Measurements from ENCODE around the gene MROH2A.

Gene MROH2A

DNA sequence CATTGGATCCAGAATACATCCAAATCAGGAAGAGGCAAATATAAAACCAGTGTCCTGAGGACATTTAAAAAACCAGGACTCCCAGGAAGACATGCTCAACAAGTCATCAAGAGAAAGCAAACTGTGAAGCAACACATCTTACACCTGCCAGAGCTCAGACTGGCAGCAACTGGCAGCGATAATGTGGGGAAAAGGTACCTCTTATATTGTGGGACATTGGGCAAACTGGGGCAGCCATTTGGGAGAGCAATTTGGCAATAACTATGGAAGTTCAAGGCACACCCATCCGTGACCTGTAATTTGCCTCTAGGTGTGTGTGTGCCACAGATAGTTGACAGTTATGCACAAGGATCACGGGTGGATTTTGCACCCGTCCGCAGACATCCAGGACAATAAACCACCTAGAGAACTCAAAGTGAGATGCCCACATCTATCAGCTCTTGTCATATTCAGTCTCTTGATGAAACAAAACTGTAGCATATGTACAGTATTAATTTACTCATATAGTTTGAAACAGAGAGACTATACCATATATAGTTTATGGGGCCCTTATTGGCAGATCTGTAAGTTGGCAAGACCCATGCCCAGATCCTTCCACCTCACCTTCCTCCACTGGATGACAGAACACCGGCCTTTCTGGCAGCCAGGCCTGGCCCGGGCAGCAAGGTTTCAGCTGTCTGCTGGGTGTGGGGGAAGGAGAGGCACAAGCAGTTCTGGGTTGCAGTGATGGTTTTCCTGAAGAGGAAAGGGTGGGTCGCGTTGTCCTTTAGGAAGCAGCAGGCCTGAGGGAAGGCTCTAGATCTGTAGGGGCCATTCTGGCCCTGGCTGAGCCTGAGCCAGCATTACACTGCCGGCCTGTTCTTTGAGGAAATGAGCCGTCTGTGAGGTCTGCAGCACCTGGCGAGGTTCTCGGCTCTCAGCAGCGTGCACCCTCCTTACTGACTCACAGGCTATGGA, 57.4 kb downstream of the MROH2A start:
- DNase-seq (ENCODE audit: low spot score) = no peak

GRCh38 chr2:233836359-233836758, 58.2 kb downstream of the MROH2A start:
- DNase-seq (ENCODE audit: low spot score) = no peak

DNA sequence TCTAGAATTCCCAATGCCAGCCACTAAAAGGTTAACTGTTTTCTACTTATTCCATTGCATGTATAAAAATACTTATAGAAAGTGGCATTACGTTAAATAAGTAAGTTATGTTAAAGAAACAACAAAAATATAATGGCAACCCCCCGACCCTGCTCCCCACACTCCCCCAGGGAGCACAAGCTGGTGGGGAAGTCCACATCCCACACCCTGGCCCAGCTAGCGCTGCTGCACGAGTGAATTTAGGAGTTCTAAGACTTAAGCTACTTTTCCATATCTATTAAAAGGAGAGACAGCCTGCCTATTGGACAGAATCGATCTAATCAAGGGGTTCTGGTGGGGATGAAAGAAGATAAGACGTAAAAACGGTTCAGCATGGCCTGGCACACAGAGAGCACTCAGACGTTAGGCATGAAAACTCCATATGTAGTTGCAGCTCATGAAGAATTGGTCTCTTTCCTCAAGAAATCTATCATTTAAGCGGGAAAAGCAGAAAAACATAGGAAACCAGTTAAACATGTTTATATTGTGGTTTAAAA, 59.6 kb downstream of the MROH2A start:
- DNase-seq (ENCODE audit: low spot score) = no peak

DNA sequence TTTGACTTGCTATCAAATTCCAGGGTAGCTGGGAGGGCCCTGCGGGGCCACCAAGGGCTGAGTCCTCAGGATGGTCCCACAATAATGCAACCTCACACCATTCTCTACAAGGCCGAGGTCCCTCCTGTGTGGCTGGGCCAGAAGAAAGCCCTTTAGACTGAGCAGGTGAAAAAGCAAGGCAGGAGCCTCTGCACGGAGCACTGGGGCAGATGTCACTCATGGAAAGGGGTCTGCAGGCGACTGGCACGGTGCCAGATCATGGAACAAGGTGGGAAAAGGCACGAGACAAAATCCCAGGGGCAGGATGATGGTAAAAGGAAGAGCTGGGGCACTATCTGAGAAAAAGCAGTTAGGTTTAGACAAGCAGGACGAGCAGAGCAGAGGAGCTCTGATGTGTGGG, 60.1 kb downstream of the MROH2A start:
- no peak for DNase-seq (ENCODE audit: low spot score)

GRCh38 chr2:233838726-233839446, 60.8 kb downstream of the MROH2A start:
- no peak for DNase-seq (ENCODE audit: low spot score)

DNA sequence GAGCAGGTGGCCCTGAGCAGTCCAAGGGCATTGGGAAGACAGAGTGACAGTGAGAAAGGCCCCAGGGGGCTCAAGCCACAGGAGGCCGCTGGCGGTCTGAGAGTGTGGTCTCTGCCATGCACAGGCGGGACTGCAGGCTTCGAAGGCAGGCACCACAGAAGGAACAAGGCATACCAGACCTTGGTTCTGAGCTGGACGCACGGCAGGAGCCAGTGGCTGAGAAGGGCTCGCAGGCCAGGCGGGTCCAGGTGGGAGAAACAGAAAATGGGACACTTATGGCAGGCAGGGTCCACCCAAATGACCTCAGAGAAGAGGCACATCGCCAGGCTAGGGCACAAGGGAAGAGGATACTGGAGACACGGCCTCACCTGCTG, 61.3 kb downstream of the MROH2A start:
- DNase-seq (ENCODE audit: low spot score) = no peak

DNA sequence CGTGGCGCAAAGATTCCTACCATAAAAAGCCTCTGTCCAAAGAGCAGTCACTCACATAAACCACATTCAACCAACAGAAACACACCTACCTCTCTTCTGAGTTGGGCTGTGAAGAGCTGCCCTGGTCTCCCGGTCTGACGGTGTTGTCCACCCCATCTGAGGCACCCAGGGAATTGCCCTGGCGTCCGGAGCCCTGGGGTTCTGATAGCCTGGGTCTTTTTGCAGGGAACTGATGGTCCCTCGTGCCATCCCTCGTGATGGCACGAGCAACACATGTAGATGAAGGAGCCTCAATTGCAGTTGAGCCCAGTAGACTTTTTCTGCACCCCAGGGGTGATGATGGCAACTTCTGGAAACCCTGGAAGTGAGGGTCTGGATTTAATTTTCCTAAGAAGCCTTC, 62.4 kb downstream of the MROH2A start:
- DNase-seq (ENCODE audit: low spot score) = no peak

DNA sequence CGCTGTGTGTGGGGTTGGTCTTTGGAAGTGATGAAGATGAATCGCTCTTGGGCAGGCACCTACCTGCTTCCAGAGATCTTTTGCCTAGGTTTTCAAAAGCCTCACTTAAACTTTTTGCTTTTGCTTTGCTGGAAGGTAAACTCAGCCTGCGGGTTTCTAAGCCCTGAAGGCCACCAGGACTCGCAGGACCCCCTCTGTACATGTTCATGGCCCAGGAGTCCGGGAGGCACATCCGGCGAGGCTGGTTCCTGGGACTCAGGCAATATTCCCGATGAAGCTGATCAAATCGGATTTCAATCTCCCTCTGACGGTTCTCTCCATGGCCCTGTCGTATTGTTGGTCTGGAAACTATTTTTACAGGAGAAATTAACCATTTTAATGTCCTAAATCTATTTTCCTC, 63.1 kb downstream of the MROH2A start:
- DNase-seq (ENCODE audit: low spot score) = no peak

DNA sequence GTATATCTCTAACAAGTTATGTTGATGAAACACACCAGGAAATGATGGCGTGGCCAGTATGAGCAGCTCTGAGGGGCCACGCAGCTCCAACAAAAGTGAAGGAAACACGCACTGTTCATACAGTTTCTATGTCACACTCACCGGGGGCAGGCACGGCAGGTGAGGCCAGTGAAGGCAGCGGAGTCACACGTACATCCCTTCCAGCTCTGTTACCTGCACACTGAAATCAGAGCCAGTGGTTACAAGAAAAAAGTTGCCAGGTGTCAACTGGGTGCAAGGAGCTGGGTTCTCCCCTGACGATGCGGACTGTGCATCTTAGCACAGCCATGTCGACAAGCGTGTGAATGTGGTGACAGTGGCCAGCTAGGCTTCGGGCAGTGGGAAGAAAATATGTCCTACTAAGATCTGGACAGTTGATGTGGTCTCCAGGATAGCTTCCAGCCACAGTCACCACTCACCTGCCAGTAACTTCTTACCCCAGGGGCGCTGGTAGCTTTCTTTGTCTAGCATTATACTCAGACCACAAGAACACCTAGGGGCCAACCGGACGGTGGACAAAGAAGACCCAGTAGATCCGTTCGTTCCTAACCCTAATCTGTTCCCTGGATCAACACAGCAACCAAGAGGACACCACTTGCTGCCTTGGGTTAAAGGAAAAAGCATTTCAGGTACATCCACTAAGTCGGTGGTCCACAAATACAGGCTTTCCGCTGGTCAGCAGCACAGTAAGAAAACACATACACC, 66.1 kb downstream of the MROH2A start:
- no peak for DNase-seq (ENCODE audit: low spot score)

- DNase-seq (ENCODE audit: low spot score) = no peak
These were observed 66.7 kb downstream of the MROH2A start for GRCh38 chr2:233844836-233845235.

DNA sequence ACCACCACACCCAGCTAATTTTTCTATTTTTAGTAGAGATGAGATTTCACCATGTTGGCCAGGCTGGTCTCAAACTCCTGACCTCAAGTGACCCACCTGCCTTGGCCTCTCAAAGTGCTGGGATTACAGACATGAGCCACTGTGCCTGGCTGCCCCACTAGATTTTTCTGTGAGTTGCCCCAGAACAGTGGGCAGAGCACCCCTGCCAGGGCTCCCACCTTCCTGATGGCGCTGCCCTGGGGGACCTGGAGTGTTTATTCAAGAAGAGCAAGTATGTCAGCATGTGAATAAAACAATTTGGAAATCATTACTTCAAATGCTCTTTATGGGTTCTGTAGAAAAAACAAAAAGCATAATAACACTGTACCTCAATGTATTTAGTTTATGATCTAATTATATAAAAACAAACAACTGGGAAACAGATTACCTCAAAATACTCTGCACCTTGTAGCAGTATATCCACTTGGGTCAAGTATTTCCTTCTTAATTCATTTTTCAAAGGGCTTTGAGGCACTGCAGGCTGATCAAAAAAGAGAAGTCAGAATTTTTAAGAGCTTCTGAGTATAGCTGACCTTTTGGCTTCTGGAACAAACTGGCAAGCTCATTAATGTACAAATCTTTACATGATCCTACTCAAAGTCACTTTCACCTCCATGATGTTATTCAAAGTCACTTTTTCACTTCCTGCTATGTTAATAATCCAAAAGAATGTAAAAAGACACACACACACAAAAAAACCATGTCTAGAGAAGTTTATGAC, 67.4 kb downstream of the MROH2A start:
- no peak for DNase-seq (ENCODE audit: low spot score)

GRCh38 chr2:233846387-233847247, 68.5 kb downstream of the MROH2A start:
- no peak for DNase-seq (ENCODE audit: low spot score)

DNA sequence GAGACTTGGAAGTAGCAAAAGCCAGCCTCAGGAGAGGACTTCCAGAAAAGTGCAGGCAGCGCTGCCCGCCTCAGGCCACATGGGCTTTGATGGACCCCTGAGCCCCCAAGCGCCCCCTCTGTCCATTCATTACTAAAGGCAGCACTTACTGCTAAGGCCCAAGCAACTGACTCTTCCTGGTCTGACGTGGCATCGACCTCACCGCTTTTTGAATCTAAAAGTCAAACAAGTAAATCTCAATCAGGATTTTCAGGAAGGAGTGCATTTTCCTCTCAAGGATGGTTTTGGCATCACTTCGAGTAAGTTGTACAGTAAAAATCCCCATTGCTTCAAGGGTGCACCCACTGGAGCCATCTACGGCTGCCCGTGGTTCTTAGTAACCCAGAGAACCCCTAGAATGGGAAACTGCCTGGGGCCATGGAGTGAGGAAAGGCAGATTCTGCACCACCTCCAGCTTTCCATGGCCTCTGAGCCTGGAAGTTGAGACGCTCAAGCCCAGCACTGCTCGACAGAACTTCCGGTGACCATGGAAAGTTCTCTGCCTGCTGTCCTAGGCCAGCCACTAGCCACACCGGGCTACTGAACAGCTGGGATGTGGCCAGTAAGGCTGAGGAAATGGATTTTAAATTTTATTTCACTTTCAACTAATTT, 69.2 kb downstream of the MROH2A start:
- no peak for DNase-seq (ENCODE audit: low spot score)

- DNase-seq (ENCODE audit: low spot score) = no peak
These were observed 70.1 kb downstream of the MROH2A start for GRCh38 chr2:233848276-233848675.

DNA sequence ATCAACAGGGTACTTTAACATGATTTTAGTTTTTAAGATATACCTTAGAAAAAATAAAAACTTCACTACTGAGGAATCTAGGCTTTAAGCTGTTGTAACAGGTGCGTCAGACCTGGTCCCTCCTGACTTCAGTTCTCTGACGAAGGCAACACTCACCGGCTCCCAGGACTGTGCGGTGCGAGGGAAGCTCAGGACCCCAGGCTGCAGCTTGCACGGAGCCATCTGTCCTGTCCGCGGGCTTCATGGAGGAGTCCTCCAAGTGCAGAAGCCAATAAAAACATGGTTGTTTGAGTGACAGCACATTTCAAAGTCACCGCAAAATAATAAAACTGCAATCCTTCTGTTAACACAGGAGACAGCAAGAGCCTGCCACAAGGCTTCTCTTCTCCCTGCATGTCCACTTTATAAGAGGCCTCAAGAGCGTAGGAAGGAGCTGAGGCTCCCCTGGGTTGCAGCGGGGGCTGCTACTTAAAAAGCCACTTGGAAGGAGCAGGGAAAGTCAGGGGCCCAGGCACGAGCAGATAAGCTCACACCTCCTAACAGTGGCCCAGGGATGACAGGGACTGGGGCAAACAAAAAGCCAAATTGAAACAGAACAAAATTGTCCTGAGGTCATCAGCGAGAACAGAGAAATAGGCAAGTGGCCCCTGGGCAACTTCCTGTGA, 71.6 kb downstream of the MROH2A start:
- no peak for DNase-seq (ENCODE audit: low spot score)

DNA sequence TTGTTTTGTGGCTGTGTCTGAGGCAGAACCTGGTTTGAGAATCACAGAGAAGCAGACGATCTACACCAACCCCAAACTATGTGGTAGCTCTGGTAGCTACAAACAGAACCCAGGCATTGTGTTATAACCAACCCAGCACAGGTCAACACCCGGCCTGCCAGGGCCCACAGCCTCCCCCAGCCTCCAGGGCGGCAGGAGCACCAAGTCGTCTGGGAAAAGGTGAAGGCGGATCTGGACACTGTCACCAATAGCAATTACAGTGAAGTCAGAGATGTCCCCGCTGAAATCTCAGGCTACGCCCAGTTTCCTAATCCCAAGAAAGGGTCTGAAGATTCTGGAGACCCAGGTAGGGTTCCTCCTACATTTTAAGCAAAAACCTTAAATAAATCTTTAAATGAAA, 72.6 kb downstream of the MROH2A start:
- DNase-seq (ENCODE audit: low spot score) = no peak

DNA sequence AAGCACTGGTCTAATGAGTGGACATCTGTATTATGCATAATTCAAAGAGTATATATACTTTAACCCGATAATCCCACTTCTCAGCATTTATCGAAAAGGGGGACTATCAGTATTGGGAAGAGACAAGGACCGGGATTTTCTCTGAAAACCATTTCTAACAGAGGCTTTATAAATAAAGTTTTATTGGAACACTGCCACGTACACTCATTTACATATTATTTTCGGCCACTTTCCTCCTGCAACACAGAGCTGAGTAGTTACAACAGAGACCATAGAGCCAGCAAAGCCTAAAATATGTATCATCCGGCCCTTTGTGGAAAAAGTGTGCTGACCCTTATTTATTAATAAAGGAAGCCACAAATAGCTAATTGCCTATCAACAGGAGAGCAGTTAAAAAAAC, 73.0 kb downstream of the MROH2A start:
- no peak for DNase-seq (ENCODE audit: low spot score)

DNA sequence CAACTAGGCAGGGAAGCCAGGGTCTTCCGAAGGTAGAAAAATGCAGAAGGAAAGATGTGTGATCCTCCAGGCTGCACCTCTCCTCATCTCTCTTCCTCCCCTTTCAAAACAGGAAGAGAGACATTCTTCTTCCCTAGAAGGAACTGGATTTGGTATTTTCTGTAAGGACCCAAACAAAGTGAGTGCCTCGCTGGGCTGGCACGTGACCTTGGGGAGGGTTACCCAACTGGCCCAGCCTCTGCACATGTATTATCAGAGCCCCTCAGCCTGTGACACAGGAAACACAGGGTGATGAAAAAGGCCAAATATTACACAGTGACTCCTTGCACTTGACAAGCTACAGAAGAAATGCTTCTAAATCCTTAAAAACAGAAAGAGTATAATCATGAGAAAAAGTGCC, 73.9 kb downstream of the MROH2A start:
- DNase-seq (ENCODE audit: low spot score) = no peak

DNA sequence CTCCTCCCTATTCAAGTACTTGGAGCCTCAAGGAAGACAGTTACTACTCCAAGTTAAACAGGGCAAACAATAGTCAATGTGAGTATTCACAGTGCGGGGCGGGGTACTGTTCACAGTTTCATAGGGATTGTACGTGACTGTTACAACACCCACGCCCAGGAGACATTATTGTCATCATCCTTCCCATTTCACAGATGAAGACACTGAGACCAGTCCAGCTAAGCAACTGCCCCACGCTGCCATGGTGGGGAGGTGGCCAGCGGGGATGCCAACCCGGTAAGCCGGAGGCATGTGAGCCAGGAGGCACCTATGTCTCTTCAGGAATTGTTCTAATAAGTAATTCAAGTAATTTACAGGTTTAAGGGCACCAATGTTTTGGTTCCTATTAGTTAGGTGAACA, 75.2 kb downstream of the MROH2A start:
- no peak for DNase-seq (ENCODE audit: low spot score)

DNA sequence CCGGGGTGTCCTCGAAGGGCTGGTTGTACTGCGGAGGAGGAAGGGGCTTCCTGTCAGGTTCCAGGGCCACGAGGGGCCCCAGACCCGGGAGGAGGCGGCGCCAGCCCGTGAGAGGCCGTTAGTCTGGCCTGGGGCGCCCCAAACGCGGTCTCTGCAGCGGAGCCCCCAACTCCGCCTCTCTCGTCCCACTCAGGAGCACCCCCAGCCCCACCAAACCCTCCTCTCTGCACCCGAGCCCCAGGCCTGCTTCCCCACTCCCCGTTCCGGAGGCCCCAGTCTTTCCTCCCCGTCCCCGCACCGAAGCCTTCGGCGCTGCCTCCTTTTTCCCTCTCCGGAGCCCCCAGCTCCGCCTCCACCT, 75.7 kb downstream of the MROH2A start:
- no peak for DNase-seq (ENCODE audit: low spot score)
